Measurements from ENCODE around the gene UNC13A. TPM values are rescaled to one million over a fixed set of nuclear protein-coding genes. Genes with fewer than 3 reads are reported as not detected.
A peak's percentile ranks its signal among the peaks of the same experiment; 100 is the strongest.

UNC13A gene
- total RNA-seq, 1 experiment from 2014 or later, result 0.28 TPM

- TF ChIP-seq, protein P1, sequence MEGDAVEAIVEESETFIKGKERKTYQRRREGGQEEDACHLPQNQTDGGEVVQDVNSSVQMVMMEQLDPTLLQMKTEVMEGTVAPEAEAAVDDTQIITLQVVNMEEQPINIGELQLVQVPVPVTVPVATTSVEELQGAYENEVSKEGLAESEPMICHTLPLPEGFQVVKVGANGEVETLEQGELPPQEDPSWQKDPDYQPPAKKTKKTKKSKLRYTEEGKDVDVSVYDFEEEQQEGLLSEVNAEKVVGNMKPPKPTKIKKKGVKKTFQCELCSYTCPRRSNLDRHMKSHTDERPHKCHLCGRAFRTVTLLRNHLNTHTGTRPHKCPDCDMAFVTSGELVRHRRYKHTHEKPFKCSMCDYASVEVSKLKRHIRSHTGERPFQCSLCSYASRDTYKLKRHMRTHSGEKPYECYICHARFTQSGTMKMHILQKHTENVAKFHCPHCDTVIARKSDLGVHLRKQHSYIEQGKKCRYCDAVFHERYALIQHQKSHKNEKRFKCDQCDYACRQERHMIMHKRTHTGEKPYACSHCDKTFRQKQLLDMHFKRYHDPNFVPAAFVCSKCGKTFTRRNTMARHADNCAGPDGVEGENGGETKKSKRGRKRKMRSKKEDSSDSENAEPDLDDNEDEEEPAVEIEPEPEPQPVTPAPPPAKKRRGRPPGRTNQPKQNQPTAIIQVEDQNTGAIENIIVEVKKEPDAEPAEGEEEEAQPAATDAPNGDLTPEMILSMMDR (IDR thresholded peaks at IDR 0.05; ENCODE audit: unreplicated experiment), result no peak
- Mint-ChIP-seq H3K36me3 (ENCODE audit: insufficient read depth, unreplicated experiment) (peaks cover 37% of the 10 kb centered on the region), H3K4me3 (ENCODE audit: low read depth, unreplicated experiment) (no peak overlapping the region), H3K9me3 (ENCODE audit: low read depth, unreplicated experiment) (no peaks in the 10 kb centered on the region), H3K27ac (ENCODE audit: unreplicated experiment) (peak overlapping the region; percentile 21), H3K27me3 (ENCODE audit: unreplicated experiment) (no peaks in the 10 kb centered on the region), H3K4me1 (ENCODE audit: low read depth, unreplicated experiment) (peaks cover 7% of the 10 kb centered on the region)
- intact Hi-C loops (cut with micrococcal nuclease; ENCODE audit: unreplicated experiment), result no loop called here
- CTCF ChIA-PET, result interaction anchor here (0.5 to 1.0 kb wide), 2 partner anchors 25 to 186 kb away, joined by 3 read pairs; no protein-coding TSS in a partner anchor
- peak; percentile 54 for DNase-seq
- BruUV-seq (replicated peaks), result no TSS peak
Observed at GRCh38 chr19:17579661-17580244, 108.4 kb downstream of the UNC13A start.

DNA sequence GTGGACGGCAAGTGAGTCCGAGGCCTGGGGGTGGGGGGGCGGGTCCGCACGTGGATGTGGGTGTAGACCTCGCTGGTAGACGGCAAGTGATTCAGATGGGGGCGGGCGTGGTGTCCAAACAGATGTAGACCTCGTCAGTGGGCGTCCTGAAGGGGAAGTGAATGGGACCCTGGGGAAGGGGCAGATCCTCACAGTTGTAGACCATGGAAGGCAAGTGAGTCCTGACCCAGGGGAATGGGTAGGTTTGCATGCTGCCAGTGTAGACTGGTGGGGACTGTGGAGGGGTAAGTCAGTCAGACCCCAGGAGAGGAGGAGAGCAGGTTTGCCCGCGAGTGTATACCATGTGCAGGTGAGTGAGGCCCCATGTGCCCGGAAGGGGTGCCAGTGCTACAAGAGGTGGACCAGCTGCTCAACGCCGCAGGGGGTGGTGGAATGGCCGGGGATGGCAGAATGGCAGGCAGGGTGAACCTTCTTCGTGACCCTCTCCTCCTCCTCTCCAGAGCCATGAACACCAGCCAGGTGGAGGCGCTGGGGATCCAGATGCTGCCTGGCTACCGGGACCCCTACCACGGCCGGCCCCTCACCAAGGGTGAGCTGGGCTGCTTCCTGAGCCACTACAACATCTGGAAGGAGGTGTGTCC lies 110.6 kb downstream of the UNC13A start:
- no peaks in the 10 kb centered on the region for H3K9me3 Mint-ChIP-seq (ENCODE audit: low read depth, unreplicated experiment)
- TF ChIP-seq, protein P1 (IDR thresholded peaks at IDR 0.05; ENCODE audit: unreplicated experiment), result no peak
- intact Hi-C loops (cut with micrococcal nuclease; ENCODE audit: unreplicated experiment), result no loop called here
- no TSS peak for BruUV-seq (replicated peaks)
- H3K36me3 Mint-ChIP-seq (ENCODE audit: insufficient read depth, unreplicated experiment), result peaks cover 38% of the 10 kb centered on the region
- no peak for DNase-seq
- no peak overlapping the region for H3K4me3 Mint-ChIP-seq (ENCODE audit: low read depth, unreplicated experiment)
- H3K4me1 Mint-ChIP-seq (ENCODE audit: low read depth, unreplicated experiment), result peaks cover 7% of the 10 kb centered on the region
- H3K27ac Mint-ChIP-seq (ENCODE audit: unreplicated experiment), result no peak overlapping the region
- CTCF ChIA-PET, result no interaction called here
- H3K27me3 Mint-ChIP-seq (ENCODE audit: unreplicated experiment), result no peaks in the 10 kb centered on the region

DNA sequence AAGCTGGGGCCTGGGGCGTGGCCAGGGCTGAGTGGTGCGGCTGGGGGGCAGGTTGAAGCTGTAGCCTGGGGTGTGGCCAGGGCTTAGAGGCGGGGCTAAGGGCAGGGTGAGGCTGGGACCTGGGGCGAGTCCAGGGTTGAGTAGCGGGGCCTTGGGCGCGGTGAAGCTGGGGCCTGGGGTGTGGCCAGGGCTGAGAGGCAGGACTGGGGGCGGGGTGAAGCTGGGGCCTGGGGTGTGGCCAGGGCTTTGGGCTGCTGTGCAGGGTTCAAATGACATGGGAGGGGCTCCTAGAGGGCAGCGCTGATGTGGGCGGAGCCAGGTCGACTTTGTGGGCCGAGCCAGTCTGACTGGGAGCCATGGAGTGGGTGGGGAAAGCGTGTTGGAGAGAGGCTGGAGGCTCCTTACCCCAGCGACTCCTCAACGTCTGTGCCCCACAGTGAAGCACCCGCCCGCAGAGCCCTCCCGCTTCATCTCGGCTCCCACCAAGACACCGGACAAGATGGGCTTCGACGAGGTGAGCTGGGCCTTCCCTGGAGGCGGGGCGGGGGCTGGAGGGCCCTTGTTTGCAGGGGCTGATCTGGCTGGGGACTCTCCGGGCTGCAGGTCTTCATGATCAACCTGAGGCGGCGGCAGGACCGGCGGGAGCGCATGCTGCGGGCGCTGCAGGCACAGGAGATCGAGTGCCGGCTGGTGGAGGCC lies 111.2 kb downstream of the UNC13A start:
- TF ChIP-seq, protein P1 (IDR thresholded peaks at IDR 0.05; ENCODE audit: unreplicated experiment), result no peak
- DNase-seq, result no peak
- H3K4me1 Mint-ChIP-seq (ENCODE audit: low read depth, unreplicated experiment), result peaks cover 7% of the 10 kb centered on the region
- intact Hi-C loops (cut with micrococcal nuclease; ENCODE audit: unreplicated experiment), result no loop called here
- BruUV-seq (replicated peaks), result no TSS peak
- peaks cover 42% of the 10 kb centered on the region for H3K36me3 Mint-ChIP-seq (ENCODE audit: insufficient read depth, unreplicated experiment)
- H3K27ac Mint-ChIP-seq (ENCODE audit: unreplicated experiment), result no peak overlapping the region
- CTCF ChIA-PET, result no interaction called here
- H3K4me3 Mint-ChIP-seq (ENCODE audit: low read depth, unreplicated experiment), result no peak overlapping the region
- H3K27me3 Mint-ChIP-seq (ENCODE audit: unreplicated experiment), result no peaks in the 10 kb centered on the region
- no peaks in the 10 kb centered on the region for H3K9me3 Mint-ChIP-seq (ENCODE audit: low read depth, unreplicated experiment)

DNA sequence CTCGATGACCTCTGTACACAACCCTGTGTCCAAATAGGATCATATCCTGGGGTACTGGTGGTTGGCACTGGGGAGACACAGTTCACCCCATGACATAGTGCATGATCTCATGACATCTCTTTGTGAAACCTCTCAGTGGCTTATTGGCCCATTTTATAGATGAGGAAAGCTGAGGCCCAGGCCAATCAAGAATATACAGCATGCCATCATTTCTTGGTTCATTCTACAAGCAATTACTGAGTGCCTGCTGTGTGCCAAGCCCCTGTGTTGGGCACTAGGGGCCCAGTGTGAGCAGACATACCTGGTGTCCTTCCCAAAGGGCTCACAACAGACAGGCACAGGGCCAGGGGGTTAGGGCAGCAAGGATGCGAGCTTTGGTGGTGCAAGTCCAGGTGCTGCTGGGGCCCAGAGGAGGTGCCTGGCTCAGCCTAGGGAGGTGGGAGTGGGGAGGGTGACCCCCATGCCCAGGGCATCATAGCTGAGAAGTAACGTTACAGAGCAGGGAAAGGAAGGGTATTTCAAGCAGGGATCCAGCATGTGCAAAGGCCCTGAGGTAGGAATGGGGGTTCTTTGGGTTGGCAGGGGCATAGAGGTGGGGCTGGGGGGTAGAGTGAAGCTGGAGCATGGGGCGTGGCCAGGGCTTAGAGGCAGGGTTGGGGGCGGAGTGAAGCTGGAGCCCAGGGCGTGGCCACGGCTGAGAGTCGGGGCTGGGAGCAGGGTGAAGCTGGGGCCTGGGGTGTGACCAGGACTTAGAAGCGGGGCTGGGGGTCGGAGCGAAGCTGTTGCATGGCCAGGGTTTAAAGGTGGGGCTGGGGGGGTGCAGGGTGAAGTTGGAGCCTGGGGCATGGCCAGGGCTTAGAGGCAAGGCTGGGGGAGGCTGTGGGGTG lies 112.0 kb downstream of the UNC13A start:
- H3K27me3 Mint-ChIP-seq (ENCODE audit: unreplicated experiment), result no peaks in the 10 kb centered on the region
- peaks cover 42% of the 10 kb centered on the region for H3K36me3 Mint-ChIP-seq (ENCODE audit: insufficient read depth, unreplicated experiment)
- DNase-seq, result no peak
- intact Hi-C loops (cut with micrococcal nuclease; ENCODE audit: unreplicated experiment), result no loop called here
- no peaks in the 10 kb centered on the region for H3K9me3 Mint-ChIP-seq (ENCODE audit: low read depth, unreplicated experiment)
- no peak overlapping the region for H3K27ac Mint-ChIP-seq (ENCODE audit: unreplicated experiment)
- CTCF ChIA-PET, result no interaction called here
- H3K4me3 Mint-ChIP-seq (ENCODE audit: low read depth, unreplicated experiment), result no peak overlapping the region
- H3K4me1 Mint-ChIP-seq (ENCODE audit: low read depth, unreplicated experiment), result peaks cover 7% of the 10 kb centered on the region
- TF ChIP-seq, protein P1 (IDR thresholded peaks at IDR 0.05; ENCODE audit: unreplicated experiment), result no peak
- no TSS peak for BruUV-seq (replicated peaks)
